CD4-positive, alpha-beta T cell treated with Interleukin-4 for 1 hour (primary cell): Measurements from ENCODE around the gene GPR107.

ENCODE experiments used
- DNase-seq, 2 donors: peaks; one replicate each; pipeline ENCODE4 v3.0.0-alpha.2; 2020 to 2022

The GPR107 gene

DNA sequence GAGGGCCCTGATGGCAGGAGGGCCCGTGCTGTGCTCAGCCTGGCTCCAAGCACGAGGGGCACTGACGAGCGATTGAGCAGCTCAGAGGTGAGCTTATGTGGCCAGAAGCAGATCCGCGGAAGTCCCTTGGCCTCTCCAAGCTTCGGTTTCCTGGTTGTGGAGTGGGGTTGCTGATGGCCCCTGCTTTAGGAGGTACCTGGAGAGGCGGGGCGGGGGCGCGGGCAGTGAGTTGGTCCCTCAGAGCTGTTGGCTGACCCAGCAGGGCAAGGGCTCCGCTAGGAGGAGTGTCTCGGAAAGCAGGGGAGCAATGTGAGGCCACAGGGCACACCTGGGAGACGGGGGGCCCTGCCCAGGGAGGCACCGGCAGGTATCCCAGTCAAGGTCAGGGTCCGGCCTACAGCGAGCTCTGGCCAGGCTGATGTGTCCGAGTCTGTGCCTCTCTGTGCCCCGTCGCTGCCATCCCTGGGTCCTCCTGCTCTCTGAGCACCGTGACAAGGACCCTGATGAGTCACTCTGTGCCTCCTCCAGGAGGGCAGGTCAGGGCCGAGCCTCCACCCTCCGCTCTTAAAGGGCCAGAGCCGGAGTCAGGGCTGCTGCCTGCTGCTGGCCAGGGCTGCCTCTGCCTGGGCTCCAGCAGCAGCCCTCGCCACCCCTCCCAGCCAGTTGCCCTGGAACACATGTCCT lies 133.3 kb downstream of the GPR107 start:
- DNase-seq = no peak

DNA sequence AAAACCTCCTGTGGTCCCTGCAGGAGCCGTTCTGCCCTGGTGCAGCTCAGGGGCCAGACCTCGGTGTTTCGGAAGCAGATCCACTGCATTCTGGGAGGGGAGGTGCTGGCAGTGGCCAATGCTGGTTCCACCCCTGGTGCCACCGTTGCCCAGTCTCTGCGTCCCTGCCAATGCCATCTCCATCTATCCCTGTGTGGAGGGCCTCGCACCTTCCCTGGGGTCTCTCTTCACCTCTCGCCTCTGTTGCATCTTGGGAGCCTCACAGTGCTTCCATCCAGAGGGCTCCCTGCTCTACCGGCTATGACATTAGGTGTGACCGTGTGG lies 133.8 kb downstream of the GPR107 start:
- no peak for DNase-seq

DNA sequence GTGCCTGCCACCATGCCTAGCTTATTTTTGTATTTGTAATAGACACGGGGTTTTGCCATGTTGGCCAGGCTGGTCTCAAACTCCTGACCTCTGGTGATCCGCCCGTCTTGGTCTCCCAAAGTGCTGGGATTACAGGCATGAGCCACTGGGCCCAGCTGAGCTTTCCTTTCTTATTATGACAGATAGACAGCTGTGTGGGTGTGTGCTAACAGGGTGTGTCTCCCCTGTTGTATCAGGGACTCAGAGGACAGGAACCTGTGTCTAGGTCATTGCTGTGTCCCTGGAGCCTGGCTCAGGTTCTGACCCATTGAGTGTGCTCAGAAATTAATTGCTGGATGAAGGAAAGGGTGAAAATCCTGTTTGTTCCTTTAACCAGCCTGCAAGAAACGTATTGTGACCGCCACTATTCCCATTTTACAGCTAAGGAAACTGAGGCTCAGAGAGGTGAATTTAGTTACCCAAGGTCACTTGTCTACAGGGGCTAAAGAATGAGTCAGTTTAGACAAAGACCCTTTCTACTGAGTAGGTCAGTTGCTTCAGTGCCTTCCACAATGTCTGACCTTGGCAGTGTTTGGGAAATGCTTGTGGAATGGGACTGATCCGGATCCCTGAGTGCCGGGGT lies 135.3 kb downstream of the GPR107 start:
- DNase-seq = no peak
